Prostate gland (tissue), 2 donors: ENCODE results near the gene RUNX2. TPM values are rescaled to one million over a fixed set of nuclear protein-coding genes. Genes with fewer than 3 reads are reported as not detected.

ENCODE experiments used
- DNase-seq: peaks from one replicate; pipeline ENCODE4 v3.0.0-alpha.2; 2019; ENCODE audit warnings: low spot score
- H3K27ac ChIP-seq, 2 donors: fragments of 200-600 bp; sonication (generic); 2 replicates each; pipeline ENCODE4 v1.5.1; 2017 to 2019
- H3K27me3 ChIP-seq: fragments of 200-600 bp; sonication (generic); replicated peaks from 2 replicates; pipeline ENCODE4 v1.5.1; 2019; ENCODE audit not compliant: insufficient read depth
- H3K36me3 ChIP-seq, 2 donors: fragments of 200-600 bp; sonication (generic); 1 replicate in 1 of 2; 2 replicates in 1 of 2; pipeline versions ENCODE4 v1.5.1 to v1.8.1; 2017 to 2019
- H3K4me1 ChIP-seq: fragments of 200-600 bp; sonication (generic); replicated peaks from 2 replicates; pipeline ENCODE4 v1.5.1; 2019
- H3K4me3 ChIP-seq, 2 donors: fragments of 200-600 bp; sonication (generic); 2 replicates each; pipeline ENCODE4 v1.5.1; 2017 to 2019
- H3K9me3 ChIP-seq: fragments of 200-600 bp; sonication (generic); 2 replicates; pipeline ENCODE4 v1.5.1; 2017
- POLR2A ChIP-seq: fragments of 450-650 bp; IDR thresholded peaks from one replicate; pipeline ENCODE4 v1.6.1; 2016; ENCODE audit warnings: antibody characterized with exemption, mild to moderate bottlenecking
- POLR2AphosphoS5 ChIP-seq: sonication (generic); formaldehyde crosslinking; IDR thresholded peaks from one replicate; pipeline ENCODE4 v1.6.1; 2017; ENCODE audit warnings: antibody characterized with exemption
- WGBS: methylation state at CpG from one replicate; pipeline ENCODE4 v1.1.5; 2018; 5-methylcytosine and 5-hydroxymethylcytosine counted together
- intact Hi-C: fragments of 100-400 bp; cut with DNase I; formaldehyde crosslinking; loops from one replicate; pipeline ENCODE4 v1.14.2; 2022
- total RNA-seq, 2 donors: library from RNA; depleted of rRNA; stranded (reverse); fragments of >200 nt; gene quantifications; one replicate each; pipeline ENCODE4 v1.1.0, GENCODE V29; 2016
- TF ChIP-seq, protein P1 (sequence below), 4 experiments: fragments of 200-600 bp in 2 of 4; fragments of 450-650 bp in 2 of 4; sonication (generic) in 2 of 4; IDR thresholded peaks; 1 replicate in 3 of 4; 2 replicates in 1 of 4; pipeline ENCODE4 v1.5.1; 2016 to 2019; ENCODE audit warnings: antibody characterized with exemption in 4 of 4, mild to moderate bottlenecking in 2 of 4, moderate library complexity in 2 of 4

Gene RUNX2
- total RNA-seq, 2 donors from 2014 or later, result 9.2 to 10.7 TPM

DNA sequence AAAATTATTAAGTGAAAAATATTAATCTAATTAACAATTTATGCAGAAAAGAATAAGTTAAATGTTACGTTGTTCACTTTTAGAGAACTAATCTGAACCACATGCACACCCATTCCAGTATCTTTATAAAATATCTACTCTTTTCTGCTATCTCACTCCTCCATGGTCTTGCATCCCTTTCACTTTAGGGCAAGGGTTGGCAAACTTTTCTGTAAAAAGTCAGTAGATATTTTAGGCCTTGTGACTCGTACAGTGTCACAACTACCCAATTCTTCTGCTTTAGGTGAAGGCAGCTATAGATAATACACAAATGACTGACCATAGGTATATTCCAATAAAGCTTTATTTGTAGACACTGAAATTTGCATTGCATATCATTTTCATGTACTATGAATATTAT lies 89.3 kb downstream of the RUNX2 start:
- no peaks in the 10 kb centered on the region for H3K27me3 ChIP-seq
- H3K4me3 ChIP-seq, result no peak overlapping the region
- no peaks in the 10 kb centered on the region for H3K36me3 ChIP-seq
- H3K27ac ChIP-seq, result no peak overlapping the region
- TF ChIP-seq, protein P1, sequence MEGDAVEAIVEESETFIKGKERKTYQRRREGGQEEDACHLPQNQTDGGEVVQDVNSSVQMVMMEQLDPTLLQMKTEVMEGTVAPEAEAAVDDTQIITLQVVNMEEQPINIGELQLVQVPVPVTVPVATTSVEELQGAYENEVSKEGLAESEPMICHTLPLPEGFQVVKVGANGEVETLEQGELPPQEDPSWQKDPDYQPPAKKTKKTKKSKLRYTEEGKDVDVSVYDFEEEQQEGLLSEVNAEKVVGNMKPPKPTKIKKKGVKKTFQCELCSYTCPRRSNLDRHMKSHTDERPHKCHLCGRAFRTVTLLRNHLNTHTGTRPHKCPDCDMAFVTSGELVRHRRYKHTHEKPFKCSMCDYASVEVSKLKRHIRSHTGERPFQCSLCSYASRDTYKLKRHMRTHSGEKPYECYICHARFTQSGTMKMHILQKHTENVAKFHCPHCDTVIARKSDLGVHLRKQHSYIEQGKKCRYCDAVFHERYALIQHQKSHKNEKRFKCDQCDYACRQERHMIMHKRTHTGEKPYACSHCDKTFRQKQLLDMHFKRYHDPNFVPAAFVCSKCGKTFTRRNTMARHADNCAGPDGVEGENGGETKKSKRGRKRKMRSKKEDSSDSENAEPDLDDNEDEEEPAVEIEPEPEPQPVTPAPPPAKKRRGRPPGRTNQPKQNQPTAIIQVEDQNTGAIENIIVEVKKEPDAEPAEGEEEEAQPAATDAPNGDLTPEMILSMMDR (IDR thresholded peaks at IDR 0.05), result no peak
- no peak for TF ChIP-seq POLR2AphosphoS5
- intact Hi-C loops, result no loop called here
- H3K4me1 ChIP-seq, result no peaks in the 10 kb centered on the region
- no peak for DNase-seq
- no peaks in the 10 kb centered on the region for H3K9me3 ChIP-seq
- WGBS, result 93% methylated on average over 2 of the region's 2 CpGs

DNA sequence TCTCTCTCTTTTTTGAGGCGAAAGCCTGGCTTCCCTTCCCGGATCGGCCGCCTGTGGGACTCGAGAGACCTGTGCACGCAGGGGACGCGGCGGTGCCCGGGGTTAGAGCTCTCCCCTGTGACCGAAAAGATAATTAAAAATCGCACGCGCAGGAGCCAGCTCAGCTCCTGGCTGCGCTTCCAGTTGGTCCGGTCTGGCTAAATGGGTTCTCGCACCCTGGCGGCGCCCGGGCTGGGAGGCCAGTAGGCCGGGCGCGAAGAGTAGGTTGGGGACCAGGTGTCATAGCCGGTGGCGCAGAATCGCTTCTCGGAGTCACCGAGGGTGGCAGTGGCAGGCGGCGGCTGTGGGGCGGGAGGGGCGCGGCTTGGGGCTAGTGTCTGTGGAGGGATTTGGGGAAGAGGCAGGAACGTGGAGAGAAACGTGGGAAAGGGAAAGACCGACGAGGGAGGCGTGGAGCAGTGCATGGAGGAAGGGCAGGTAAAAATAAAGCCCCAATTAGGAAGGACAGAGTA lies 91.5 kb downstream of the RUNX2 start:
- H3K4me3 ChIP-seq, result peak overlapping the region; percentile 24 to 36
- 2% methylated on average over 35 of the region's 38 CpGs for WGBS
- DNase-seq, result peak; percentile 76
- TF ChIP-seq POLR2AphosphoS5 (peak; percentile 61), POLR2A (no peak)
- TF ChIP-seq, protein P1 (IDR thresholded peaks at IDR 0.05), result peak in 3 of 4 experiments; percentile 40 to 72 (median 68)
- no peaks in the 10 kb centered on the region for H3K36me3 ChIP-seq
- intact Hi-C loops, result loop anchor here (5.0 kb wide), 1 partner anchor 762 kb away; no protein-coding TSS in a partner anchor
- H3K9me3 ChIP-seq, result no peaks in the 10 kb centered on the region
- peak overlapping the region; percentile 29 to 57 for H3K27ac ChIP-seq
- no peaks in the 10 kb centered on the region for H3K27me3 ChIP-seq
- H3K4me1 ChIP-seq, result no peaks in the 10 kb centered on the region

DNA sequence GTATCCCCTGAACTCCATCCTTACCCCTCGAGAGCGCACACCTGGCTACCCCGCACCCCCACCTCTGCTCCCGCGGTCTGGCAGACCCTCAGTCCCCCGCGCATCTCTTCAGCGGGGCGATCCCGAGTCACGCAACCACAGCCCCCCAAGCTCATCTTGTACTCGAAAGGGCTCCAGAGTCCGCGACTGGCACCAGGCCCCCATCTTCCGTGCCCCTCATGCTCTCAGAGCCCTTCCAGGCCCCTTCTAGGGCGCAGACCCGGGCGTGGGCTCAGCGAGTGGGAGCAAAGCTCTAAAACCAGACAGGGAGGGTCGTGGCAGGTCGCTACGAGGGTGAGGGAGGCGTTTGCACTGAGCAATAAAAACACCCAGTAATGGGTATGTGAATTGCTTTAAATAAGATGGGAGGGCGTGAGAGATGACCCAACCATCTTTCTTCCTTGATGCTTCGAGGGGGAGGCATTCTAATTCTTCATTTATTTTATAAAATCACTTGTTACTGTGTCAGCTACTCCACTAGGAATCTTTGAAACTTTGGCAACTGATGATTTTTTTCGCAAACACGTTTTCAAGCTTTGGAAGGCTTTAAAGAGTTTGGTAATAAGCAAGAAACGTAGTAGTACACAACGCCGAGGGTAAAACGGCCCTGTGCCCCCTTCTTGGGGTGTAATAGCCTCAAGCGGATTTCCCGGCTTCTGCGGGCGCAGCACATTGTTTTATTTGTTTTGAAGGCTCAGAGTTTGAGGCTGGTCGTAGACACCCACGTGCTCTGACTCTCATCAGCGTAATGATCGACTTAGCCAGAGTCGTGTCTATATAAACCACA lies 92.2 kb downstream of the RUNX2 start:
- intact Hi-C loops, result loop anchor here (5.0 kb wide), 1 partner anchor 763 kb away; no protein-coding TSS in a partner anchor
- no peaks in the 10 kb centered on the region for H3K27me3 ChIP-seq
- H3K27ac ChIP-seq, result peak overlapping the region; percentile 75 to 76
- H3K4me1 ChIP-seq, result no peaks in the 10 kb centered on the region
- 16% methylated on average over 40 of the region's 40 CpGs for WGBS
- TF ChIP-seq, protein P1 (IDR thresholded peaks at IDR 0.05), result no peak
- TF ChIP-seq POLR2AphosphoS5, result no peak
- TF ChIP-seq POLR2A, result no peak
- H3K36me3 ChIP-seq, result no peaks in the 10 kb centered on the region
- DNase-seq, result peak; percentile 7
- H3K4me3 ChIP-seq, result peak overlapping the region; percentile 45 to 64
- no peaks in the 10 kb centered on the region for H3K9me3 ChIP-seq

DNA sequence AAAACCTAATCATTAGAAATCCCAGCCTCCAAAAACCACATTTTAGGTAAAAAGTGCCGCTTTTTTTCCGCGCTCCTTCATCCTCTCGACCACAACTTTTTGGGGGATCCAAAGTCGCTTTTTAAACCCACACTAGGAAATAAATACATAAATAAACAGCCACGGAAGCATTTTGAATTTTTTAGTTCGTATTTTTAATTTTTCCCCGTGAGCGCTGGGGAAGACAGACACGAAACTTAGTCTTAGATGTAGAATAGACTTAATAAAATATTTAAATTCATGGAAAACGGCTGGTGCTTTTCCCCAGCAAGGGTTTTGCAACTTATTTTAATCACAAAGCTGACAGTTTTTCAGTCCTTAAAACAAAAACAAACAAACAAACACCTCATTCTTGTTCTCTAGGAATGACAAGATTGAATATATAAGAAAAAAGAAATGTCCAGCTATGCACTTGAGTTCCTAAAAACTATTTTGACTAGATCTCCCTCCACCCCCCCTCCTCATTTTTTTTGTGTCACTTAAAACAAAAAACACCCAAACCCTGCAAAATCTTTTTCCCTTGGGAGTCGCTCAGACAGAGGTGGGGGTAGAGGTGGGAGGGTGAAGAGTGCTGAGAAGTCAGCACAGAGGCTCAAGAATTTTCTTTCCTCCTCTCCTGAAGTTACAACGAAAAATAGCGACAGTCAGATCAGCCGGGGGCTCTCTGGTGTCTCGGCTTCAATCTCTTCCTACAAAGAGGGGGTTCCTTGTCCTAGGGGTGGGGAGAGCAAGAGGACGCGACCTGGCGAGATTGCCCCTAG lies 93.0 kb downstream of the RUNX2 start:
- DNase-seq, result no peak
- Histone ChIP-seq H3K27me3 (no peaks in the 10 kb centered on the region), H3K4me3 (peak overlapping the region; percentile 45 to 64), H3K9me3 (no peaks in the 10 kb centered on the region), H3K36me3 (no peaks in the 10 kb centered on the region), H3K27ac (peak overlapping the region; percentile 75 to 76), H3K4me1 (no peaks in the 10 kb centered on the region)
- TF ChIP-seq POLR2A (no peak), POLR2AphosphoS5 (no peak)
- TF ChIP-seq, protein P1 (IDR thresholded peaks at IDR 0.05), result no peak
- intact Hi-C loops, result loop anchor here (5.0 kb wide), 1 partner anchor 764 kb away; no protein-coding TSS in a partner anchor
- WGBS, result 23% methylated on average over 19 of the region's 19 CpGs
